Measurements from ENCODE around the gene KCNA5.

KCNA5 gene

GRCh38 chr12:5027046-5027821 is 16.4 kb upstream of the KCNA5 start:
- DNase-seq: no peak

GRCh38 chr12:5030066-5030465 is 13.6 kb upstream of the KCNA5 start:
- no peak for DNase-seq

GRCh38 chr12:5031242-5031641 is 12.4 kb upstream of the KCNA5 start:
- no peak for DNase-seq

DNA sequence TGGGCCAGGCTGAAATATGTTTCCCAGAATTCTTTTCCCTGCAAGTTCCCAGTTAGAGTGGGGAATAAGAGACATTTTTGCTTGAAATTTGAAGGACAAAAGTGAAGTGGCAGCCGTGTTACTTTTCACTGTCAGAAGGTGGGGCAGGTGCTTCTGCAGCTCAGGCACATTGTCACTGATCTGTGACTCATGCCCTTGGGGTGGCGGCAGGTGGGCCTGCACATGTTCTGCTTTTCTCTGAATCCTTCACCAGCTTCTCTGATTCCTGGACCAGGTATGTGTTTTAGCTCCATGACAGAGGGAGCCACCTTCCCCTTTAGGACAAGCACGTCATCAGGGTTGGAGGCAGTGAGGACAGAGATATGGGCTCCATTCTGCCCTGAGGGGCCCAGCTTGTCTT is 11.7 kb upstream of the KCNA5 start:
- no peak for DNase-seq

DNA sequence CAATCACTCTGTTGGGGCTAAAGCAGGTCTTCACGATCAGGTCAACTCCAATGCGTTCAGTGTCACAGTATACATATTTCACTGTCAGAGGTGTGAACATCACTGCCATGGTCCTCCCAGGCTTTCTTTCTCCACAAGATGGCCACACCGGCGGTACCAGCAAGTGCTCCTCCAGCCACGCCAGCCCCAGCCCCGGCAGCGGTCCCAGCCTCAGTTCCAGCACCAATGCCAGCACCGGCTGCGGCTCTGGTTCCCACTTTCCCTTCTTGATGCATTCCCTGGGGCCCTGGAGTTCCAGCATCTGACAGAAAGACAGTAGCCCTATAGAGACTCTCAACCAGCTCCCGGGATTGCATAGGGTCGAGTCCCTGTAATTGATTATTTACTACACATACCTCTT is 10.9 kb upstream of the KCNA5 start:
- DNase-seq: no peak

DNA sequence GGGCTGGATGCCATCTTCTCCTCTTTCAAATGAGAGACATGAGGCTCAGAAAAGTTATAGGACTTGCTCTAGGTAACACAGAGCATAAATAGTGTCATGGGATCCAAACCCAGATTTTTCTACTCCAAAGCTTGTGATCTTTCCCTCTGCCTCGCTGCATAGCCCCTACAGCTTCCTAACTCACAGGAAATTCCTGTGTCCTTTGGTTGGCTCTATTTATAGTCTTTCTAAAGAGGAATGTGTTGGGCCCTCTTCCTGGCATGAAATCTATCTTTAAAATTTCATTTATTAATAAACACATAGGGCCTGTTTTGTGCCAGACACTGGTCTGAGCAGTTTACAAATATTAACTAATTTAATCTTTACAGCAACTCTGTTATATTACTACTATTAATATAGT is 9.8 kb upstream of the KCNA5 start:
- DNase-seq: no peak

DNA sequence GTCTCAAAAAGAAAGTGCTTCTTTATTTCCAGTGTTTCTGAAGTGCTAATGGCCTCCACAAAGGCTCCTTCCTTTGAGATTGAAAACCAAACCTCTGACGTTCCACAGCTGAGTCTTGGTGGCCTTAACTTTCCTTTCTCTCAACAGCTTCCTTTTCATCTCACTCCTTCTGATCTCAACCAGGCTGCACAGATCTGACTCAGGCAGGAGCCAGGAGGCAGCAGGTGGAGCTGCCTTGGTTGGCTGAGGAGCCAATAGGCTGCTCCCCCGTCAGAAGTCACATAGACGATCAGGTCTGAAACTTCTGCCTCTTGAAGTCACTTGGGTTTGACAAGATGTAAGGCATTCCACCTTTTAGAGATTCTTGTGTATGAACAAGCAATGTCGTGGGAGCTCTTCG is 9.1 kb upstream of the KCNA5 start:
- peak in 1 of 2 donors; percentile 5 for DNase-seq

GRCh38 chr12:5035618-5036017 is 8.1 kb upstream of the KCNA5 start:
- DNase-seq: no peak

GRCh38 chr12:5036031-5036430 is 7.6 kb upstream of the KCNA5 start:
- DNase-seq: no peak

GRCh38 chr12:5037795-5038357 is 5.8 kb upstream of the KCNA5 start:
- no peak for DNase-seq

- no peak for DNase-seq
Observed at GRCh38 chr12:5038781-5039311, 4.8 kb upstream of the KCNA5 start.

GRCh38 chr12:5039815-5040214 is 3.9 kb upstream of the KCNA5 start:
- DNase-seq: no peak

DNA sequence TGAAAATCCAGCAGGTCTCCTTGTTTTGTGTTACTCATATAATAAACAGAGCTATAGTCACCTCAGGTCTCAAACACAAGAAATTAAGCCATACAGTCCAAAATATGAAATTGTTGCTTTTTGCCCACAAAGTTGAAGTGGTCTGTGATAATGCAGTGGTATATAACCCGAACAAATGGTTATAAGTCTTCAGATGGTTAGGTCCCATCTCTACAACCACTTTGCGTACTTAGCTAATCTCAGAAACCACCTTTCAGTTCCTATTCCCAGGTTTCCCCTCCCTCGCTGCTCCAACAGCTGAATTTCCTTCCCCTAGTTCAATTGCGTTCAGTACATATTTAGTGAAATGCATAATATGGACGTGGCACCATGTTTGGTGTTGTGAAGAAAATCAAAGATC is 3.3 kb upstream of the KCNA5 start:
- no peak for DNase-seq

DNA sequence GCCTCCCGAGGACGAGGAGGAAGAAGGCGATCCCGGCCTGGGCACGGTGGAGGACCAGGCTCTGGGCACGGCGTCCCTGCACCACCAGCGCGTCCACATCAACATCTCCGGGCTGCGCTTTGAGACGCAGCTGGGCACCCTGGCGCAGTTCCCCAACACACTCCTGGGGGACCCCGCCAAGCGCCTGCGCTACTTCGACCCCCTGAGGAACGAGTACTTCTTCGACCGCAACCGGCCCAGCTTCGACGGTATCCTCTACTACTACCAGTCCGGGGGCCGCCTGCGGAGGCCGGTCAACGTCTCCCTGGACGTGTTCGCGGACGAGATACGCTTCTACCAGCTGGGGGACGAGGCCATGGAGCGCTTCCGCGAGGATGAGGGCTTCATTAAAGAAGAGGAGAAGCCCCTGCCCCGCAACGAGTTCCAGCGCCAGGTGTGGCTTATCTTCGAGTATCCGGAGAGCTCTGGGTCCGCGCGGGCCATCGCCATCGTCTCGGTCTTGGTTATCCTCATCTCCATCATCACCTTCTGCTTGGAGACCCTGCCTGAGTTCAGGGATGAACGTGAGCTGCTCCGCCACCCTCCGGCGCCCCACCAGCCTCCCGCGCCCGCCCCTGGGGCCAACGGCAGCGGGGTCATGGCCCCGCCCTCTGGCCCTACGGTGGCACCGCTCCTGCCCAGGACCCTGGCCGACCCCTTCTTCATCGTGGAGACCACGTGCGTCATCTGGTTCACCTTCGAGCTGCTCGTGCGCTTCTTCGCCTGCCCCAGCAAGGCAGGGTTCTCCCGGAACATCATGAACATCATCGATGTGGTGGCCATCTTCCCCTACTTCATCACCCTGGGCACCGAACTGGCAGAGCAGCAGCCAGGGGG is 979 bp downstream of the KCNA5 start:
- no peak for DNase-seq

DNA sequence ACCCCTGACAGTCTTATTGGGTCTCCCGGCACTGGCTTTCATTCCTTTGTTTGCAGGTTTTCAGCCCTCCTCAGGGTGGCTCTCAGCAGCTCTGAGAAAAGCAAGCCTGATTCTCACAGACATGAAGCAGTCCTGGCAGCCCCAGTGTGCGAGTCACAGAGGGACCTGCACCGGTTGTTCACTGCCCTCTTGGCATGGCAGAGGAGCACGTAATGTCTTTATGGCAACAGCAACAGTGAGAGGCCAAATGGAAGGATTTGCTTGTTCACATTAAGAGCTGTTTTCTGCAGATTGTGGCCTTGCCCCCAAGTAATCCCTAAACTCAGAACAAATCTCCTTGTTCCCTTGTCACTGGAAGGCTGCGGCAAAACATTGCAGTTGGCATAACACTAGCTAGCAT is 3.4 kb downstream of the KCNA5 start:
- DNase-seq: no peak

- no peak for DNase-seq
Observed at GRCh38 chr12:5047729-5048128, 4.0 kb downstream of the KCNA5 start.

GRCh38 chr12:5050542-5050941 is 6.9 kb downstream of the KCNA5 start:
- DNase-seq: no peak

GRCh38 chr12:5051334-5051733 is 7.7 kb downstream of the KCNA5 start:
- no peak for DNase-seq

- no peak for DNase-seq
Observed at GRCh38 chr12:5051913-5052312, 8.2 kb downstream of the KCNA5 start.

GRCh38 chr12:5052348-5052747 is 8.7 kb downstream of the KCNA5 start:
- DNase-seq: no peak

DNA sequence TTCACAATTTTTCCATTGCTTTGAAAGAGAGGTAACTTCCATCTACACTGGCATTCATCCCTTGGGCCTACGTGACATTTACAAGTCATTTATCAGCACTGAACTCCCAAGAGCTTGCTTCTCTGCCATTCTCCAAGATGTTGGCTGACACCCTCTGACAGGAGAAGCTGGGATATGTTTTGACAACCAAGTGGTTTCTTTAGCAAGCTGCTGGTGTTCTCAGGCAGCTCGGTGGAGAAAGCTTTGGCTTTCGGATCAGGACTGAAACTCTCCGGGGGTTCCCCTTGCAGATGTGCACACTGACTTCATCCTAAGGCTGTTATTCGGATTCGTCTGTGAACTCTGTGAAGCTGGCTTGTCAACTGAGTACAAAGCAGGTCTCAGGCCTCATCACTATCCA is 15.7 kb downstream of the KCNA5 start:
- no peak for DNase-seq

DNA sequence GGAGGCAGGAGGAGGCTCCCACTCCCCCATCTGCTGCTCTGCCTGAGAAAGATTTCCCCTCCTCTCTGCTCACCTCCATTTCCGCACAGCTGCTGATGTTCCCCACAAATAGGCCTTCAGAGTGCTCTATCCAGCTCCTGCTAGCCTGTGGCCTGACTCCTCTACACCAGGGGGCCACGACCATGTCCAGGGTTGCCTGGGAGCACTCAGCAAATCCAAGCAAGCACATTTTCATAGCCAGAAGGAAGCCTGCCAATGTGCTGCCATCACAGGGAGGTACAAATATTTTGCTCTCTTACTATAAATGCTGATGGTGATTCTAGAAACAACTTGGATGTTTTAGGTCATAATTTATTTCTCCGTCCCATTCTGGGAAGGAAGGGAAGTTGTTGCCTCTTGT is 17.3 kb downstream of the KCNA5 start:
- DNase-seq: no peak

DNA sequence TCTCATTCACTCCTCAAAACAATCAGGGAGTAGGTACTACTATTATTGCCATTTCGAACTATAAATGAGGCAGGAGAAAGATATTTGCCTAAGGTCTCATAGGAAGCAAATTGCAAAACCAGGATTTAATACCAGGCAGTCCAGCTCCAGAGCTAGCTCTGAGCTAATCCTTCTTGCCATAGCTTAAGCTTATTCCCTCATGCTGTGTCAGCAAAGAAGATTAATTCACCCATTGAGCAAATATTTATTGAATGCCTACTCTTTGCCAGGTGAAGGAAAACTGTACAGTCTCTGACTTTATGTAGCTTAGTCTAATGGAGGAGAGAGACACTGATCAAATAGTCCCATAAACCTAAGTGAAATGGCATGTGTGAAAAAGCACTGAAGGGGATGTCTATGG is 19.5 kb downstream of the KCNA5 start:
- no peak for DNase-seq
